AG04450 (cell line): ENCODE results near the gene XXYLT1. TPM values are rescaled to one million over a fixed set of nuclear protein-coding genes. Genes with fewer than 3 reads are reported as not detected.
A peak's percentile ranks its signal among the peaks of the same experiment; 100 is the strongest.
"Not testable (repeated sequence)": the region's sequence is repeated elsewhere in the genome, so short reads cannot be mapped to it uniquely, and the experiment has no call there.

Experiments
- CTCF ChIA-PET: fragments of 300-600, 350-600 bp; formaldehyde crosslinking; extraction: SDS; loops from one replicate; lab custom pipeline; 2022; ENCODE audit warnings: antibody characterized with exemption, inconsistent platforms; lab: Charles Lee
- POLR2A ChIA-PET: fragments of 350-600 bp; formaldehyde crosslinking; extraction: SDS; loops from one replicate; lab custom pipeline; 2021; ENCODE audit warnings: antibody characterized with exemption, inconsistent platforms; lab: Yijun Ruan, JAX
- DNase-seq: peaks from one replicate; pipeline ENCODE4 v3.0.0-alpha.2; 2011; ENCODE audit warnings: low read depth, low spot score
- H3K27ac ChIP-seq: one replicate; pipeline ENCODE4 v1.5.1; 2012; ENCODE audit warnings: low read depth, low read length, control low read depth
- H3K27me3 ChIP-seq: one replicate; pipeline ENCODE4 v1.6.0; 2012; ENCODE audit warnings: low read length; ENCODE audit not compliant: control insufficient read depth, insufficient read depth
- H3K4me3 ChIP-seq: 2 replicates; pipeline ENCODE4 v1.5.1; 2011; ENCODE audit warnings: mild to moderate bottlenecking, low read depth, low read length, control low read depth
- H3K9me3 ChIP-seq: 2 replicates; pipeline ENCODE4 v1.5.1; 2012; ENCODE audit warnings: low read length; ENCODE audit not compliant: control insufficient read depth, insufficient read depth
- polyA plus RNA-seq: library from polyadenylated mRNA; depleted of rRNA; stranded (reverse); fragments of >200 nt; gene quantifications from 2 replicates; pipeline ENCODE4 v1.2.3, GENCODE V29; 2011
- TF ChIP-seq, protein P1 (sequence below): IDR thresholded peaks from 2 replicates; pipeline ENCODE4 v1.5.1; 2011; ENCODE audit warnings: low read depth, low read length, control low read depth, inconsistent platforms

XXYLT1 gene
- polyA plus RNA-seq, 1 experiment = 16.5 TPM

DNA sequence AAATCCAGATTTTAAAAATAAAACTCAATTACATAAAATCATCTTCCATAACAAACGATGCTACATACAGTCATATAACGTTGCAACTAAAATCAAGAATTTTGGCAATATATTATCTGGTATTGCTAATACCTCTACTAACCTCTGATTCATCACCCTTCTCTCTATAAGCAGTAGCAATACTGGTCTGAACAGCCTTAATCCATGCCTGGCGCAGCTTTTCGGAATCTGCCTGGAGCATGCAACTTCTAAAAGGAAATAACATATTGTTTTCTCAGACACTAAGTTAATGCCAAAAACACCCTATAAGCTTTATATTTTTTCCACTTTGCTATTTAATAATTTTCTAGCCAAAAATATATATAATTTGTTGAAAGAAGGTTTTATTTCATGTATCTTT, 35.4 kb upstream of the XXYLT1 start:
- TF ChIP-seq, protein P1, sequence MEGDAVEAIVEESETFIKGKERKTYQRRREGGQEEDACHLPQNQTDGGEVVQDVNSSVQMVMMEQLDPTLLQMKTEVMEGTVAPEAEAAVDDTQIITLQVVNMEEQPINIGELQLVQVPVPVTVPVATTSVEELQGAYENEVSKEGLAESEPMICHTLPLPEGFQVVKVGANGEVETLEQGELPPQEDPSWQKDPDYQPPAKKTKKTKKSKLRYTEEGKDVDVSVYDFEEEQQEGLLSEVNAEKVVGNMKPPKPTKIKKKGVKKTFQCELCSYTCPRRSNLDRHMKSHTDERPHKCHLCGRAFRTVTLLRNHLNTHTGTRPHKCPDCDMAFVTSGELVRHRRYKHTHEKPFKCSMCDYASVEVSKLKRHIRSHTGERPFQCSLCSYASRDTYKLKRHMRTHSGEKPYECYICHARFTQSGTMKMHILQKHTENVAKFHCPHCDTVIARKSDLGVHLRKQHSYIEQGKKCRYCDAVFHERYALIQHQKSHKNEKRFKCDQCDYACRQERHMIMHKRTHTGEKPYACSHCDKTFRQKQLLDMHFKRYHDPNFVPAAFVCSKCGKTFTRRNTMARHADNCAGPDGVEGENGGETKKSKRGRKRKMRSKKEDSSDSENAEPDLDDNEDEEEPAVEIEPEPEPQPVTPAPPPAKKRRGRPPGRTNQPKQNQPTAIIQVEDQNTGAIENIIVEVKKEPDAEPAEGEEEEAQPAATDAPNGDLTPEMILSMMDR = no peak
- no peaks in the 10 kb centered on the region for H3K9me3 ChIP-seq
- no peak for DNase-seq
- no peak overlapping the region for H3K27ac ChIP-seq
- CTCF ChIA-PET = interaction anchor here (3.0 kb wide), 1 partner anchor 35 kb away, joined by 14 read pairs; the partner anchor contains the start of gene XXYLT1
- H3K4me3 ChIP-seq = no peak overlapping the region
- no peaks in the 10 kb centered on the region for H3K27me3 ChIP-seq
- POLR2A ChIA-PET = no interaction called here

GRCh38 chr3:195302431-195302830, 31.5 kb upstream of the XXYLT1 start:
- peak; percentile 13 for DNase-seq
- ChIA-PET CTCF (interaction anchor here (1.0 to 1.9 kb wide), 2 partner anchors 31 to 220 kb away, joined by 3 to 18 read pairs; partner anchors contain the start of gene XXYLT1), POLR2A (interaction anchor here (0.6 to 1.2 kb wide), 4 partner anchors 16 to 816 kb away, joined by 3 to 8 read pairs (median 6); partner anchors contain the start of gene ACAP2)

GRCh38 chr3:195297446-195297845, 26.5 kb upstream of the XXYLT1 start:
- CTCF ChIA-PET = no interaction called here
- POLR2A ChIA-PET = no interaction called here
- TF ChIP-seq, protein P1 = no peak
- Histone ChIP-seq H3K27me3 (no peaks in the 10 kb centered on the region), H3K27ac (no peak overlapping the region), H3K9me3 (no peaks in the 10 kb centered on the region), H3K4me3 (no peak overlapping the region)
- no peak for DNase-seq

More at GRCh38 chr3:195302431-195302830, 31.5 kb upstream of the XXYLT1 start:
- Histone ChIP-seq H3K4me3 (no peak overlapping the region), H3K27me3 (no peaks in the 10 kb centered on the region), H3K27ac (peak overlapping the region; percentile 47), H3K9me3 (no peaks in the 10 kb centered on the region)
- TF ChIP-seq, protein P1 = no peak

- no peak overlapping the region for H3K27ac ChIP-seq
- DNase-seq = no peak
- POLR2A ChIA-PET = no interaction called here
- no peaks in the 10 kb centered on the region for H3K9me3 ChIP-seq
- TF ChIP-seq, protein P1 = no peak
- no peaks in the 10 kb centered on the region for H3K27me3 ChIP-seq
- no peak overlapping the region for H3K4me3 ChIP-seq
- CTCF ChIA-PET = no interaction called here
Measured at GRCh38 chr3:195296662-195297061, 25.7 kb upstream of the XXYLT1 start.

DNA sequence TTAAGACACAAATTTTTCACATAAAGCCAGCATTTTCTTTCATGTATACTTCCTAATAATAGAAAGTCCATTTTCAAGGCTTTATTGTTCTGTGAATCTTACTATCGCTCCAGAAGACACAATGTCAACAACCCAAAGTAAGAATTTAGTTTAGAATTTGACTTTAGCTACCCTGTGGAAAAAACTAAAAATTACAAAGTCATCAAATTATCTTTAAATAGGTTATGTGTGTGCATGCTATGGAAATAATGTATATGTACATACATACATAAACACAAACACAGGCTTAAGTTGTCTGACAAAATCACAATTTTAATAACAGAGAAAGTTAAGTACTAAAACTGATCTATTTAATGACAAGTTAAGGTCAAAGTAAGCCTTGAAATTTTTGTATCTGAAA, 20.2 kb upstream of the XXYLT1 start:
- CTCF ChIA-PET = interaction anchor here (1.0 to 2.4 kb wide), 2 partner anchors 20 to 231 kb away, joined by 4 to 7 read pairs; partner anchors contain the start of gene XXYLT1
- H3K4me3 ChIP-seq = no peak overlapping the region
- H3K9me3 ChIP-seq = no peaks in the 10 kb centered on the region
- DNase-seq = no peak
- no peak overlapping the region for H3K27ac ChIP-seq
- TF ChIP-seq, protein P1 = no peak
- H3K27me3 ChIP-seq = no peaks in the 10 kb centered on the region
- POLR2A ChIA-PET = no interaction called here

DNA sequence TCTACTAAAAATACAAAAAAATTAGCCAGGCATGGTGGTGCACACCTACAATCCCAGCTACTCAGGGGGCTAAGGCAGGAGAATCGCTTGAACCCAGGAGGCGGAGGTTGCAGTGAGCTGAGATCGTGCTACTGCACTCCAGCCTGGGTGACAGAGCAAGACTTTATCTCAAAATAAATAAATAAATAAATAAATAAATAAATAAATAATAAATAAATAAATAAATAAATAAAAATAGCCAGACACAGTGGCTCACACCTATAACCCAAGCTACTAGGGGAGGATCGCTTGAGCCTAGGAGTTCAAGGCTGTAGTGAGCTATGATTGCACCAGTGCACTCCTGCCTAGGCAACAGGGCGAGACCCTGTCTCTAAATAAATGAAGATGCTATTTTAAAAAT, 19.7 kb upstream of the XXYLT1 start:
- CTCF ChIA-PET = interaction anchor here (1.0 to 2.4 kb wide), 2 partner anchors 19 to 232 kb away, joined by 4 to 7 read pairs; partner anchors contain the start of gene XXYLT1
- H3K9me3 ChIP-seq, POLR2A ChIA-PET, H3K27ac ChIP-seq, H3K27me3 ChIP-seq, H3K4me3 ChIP-seq, DNase-seq: not testable (repeated sequence)
